Gastrocnemius medialis (tissue), 4 donors: ENCODE results near the gene HTR4. TPM values are rescaled to one million over a fixed set of nuclear protein-coding genes. Genes with fewer than 3 reads are reported as not detected.

Experiments used
- ATAC-seq, 2 donors: fragments of 150-250 bp; one replicate each; pipeline ENCODE4 v1.9.1; 2016
- DNase-seq, 2 donors: peaks; one replicate each; pipeline ENCODE4 v3.0.0-alpha.2; 2019
- H3K27ac ChIP-seq, 4 donors: fragments of 200-600 bp; sonication (generic); 1 replicate in 1 of 4; 2 replicates in 3 of 4; pipeline ENCODE4 v1.5.1; 2016 to 2018; ENCODE audit warnings: mild to moderate bottlenecking in 2 of 4, moderate library complexity in 1 of 4
- H3K27me3 ChIP-seq, 3 donors: fragments of 200-600 bp; sonication (generic) in 2 of 3; 1 replicate in 1 of 3; 2 replicates in 2 of 3; pipeline versions ENCODE4 v1.5.1 to v1.6.0; 2016 to 2019; ENCODE audit warnings: mild to moderate bottlenecking in 1 of 3, moderate library complexity in 1 of 3
- H3K36me3 ChIP-seq, 2 donors: fragments of 200-600 bp; sonication (generic) in 1 of 2; one replicate each; pipeline ENCODE4 v1.5.1; 2017 to 2018
- H3K4me1 ChIP-seq, 2 donors: fragments of 200-600 bp; sonication (generic) in 1 of 2; one replicate each; pipeline ENCODE4 v1.5.1; 2016 to 2017; ENCODE audit warnings: mild to moderate bottlenecking in 2 of 2
- H3K4me3 ChIP-seq, 4 donors: fragments of 200-600 bp; sonication (generic) in 3 of 4; 1 replicate in 1 of 4; 2 replicates in 3 of 4; pipeline ENCODE4 v1.5.1; 2016 to 2019; ENCODE audit warnings: mild to moderate bottlenecking in 2 of 4
- H3K9me3 ChIP-seq, 3 donors: fragments of 200-600 bp; sonication (generic) in 2 of 3; 1 replicate in 1 of 3; 2 replicates in 2 of 3; pipeline ENCODE4 v1.5.1; 2016 to 2019
- POLR2A ChIP-seq, 2 donors: fragments of 450-650 bp; IDR thresholded peaks; one replicate each; pipeline ENCODE4 v1.6.1; 2017; ENCODE audit warnings: antibody characterized with exemption in 2 of 2, mild to moderate bottlenecking in 2 of 2, moderate library complexity in 2 of 2
- in situ Hi-C, 4 donors: fragments of 200-750 bp; cut with MboI; loops; one replicate each; pipeline versions ENCODE4 v1.15.0 to v1.8.0; 2017; ENCODE audit warnings: low sequenced_read_pairs in 4 of 4
- intact Hi-C: fragments of 100-400 bp; cut with DNase I; formaldehyde crosslinking; loops from one replicate; pipeline ENCODE4 v1.15.1; 2023; ENCODE audit warnings: low total_unique reads
- total RNA-seq, 4 donors: library from RNA; depleted of rRNA; stranded (reverse); fragments of >200 nt; gene quantifications; one replicate each; pipeline versions ENCODE4 v1.1.0 to v1.2.3, GENCODE V29; 2016
- TF ChIP-seq, protein P1 (sequence below), 5 experiments: fragments of 450-650 bp in 3 of 5; fragments of 200-600 bp in 2 of 5; sonication (generic) in 2 of 5; IDR thresholded peaks in 4 of 5; conservative IDR thresholded peaks in 1 of 5; 1 replicate in 4 of 5; 2 replicates in 1 of 5; pipeline ENCODE4 v1.5.1; 2016 to 2019; ENCODE audit warnings: antibody characterized with exemption in 5 of 5, mild to moderate bottlenecking in 3 of 5, moderate library complexity in 3 of 5

The HTR4 gene
- total RNA-seq, 4 donors from 2014 or later, result 0.41 to 0.51 TPM; not detected in 2

- no peaks in the 10 kb centered on the region for H3K36me3 ChIP-seq
- H3K27ac ChIP-seq, result no peak overlapping the region
- H3K4me1 ChIP-seq, result peaks cover 0 to 5% of the 10 kb centered on the region in 2 donors
- intact Hi-C loops (no loop called here), in situ Hi-C loops (no loop called here)
- TF ChIP-seq, protein P1, sequence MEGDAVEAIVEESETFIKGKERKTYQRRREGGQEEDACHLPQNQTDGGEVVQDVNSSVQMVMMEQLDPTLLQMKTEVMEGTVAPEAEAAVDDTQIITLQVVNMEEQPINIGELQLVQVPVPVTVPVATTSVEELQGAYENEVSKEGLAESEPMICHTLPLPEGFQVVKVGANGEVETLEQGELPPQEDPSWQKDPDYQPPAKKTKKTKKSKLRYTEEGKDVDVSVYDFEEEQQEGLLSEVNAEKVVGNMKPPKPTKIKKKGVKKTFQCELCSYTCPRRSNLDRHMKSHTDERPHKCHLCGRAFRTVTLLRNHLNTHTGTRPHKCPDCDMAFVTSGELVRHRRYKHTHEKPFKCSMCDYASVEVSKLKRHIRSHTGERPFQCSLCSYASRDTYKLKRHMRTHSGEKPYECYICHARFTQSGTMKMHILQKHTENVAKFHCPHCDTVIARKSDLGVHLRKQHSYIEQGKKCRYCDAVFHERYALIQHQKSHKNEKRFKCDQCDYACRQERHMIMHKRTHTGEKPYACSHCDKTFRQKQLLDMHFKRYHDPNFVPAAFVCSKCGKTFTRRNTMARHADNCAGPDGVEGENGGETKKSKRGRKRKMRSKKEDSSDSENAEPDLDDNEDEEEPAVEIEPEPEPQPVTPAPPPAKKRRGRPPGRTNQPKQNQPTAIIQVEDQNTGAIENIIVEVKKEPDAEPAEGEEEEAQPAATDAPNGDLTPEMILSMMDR (IDR thresholded peaks at IDR 0.05 in 4 of 5, conservative IDR thresholded peaks at IDR 0.05 in 1 of 5), result no peak
- TF ChIP-seq POLR2A (IDR thresholded peaks at IDR 0.05), result no peak
- H3K4me3 ChIP-seq, result no peak overlapping the region
- no peaks in the 10 kb centered on the region for H3K9me3 ChIP-seq
- DNase-seq (no peak), ATAC-seq (no peak)
- H3K27me3 ChIP-seq, result no peaks in the 10 kb centered on the region
Observed at GRCh38 chr5:148573374-148573773, 81.0 kb downstream of the HTR4 start.

DNA sequence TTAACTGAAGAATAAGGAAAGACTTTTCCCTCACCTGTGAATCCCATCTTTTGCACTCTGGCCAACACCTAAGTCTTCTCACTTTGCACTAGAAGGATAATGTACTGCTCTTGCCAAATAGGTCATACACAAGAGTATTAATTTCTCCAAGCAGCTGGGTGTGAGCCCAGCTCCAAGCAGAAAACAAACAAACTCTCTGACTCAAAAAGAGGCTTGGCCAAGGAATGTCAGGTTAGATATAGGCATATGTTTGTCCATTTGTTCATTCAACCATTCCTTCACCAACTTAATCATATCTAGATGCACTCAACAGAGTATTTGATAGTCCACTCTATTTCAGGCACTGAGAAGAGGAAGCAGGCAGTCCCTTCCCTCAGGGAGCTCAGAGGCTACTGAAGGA, 84.4 kb downstream of the HTR4 start:
- intact Hi-C loops, result no loop called here
- Histone ChIP-seq H3K27ac (no peak overlapping the region), H3K27me3 (no peaks in the 10 kb centered on the region), H3K4me1 (peaks cover 0 to 5% of the 10 kb centered on the region in 2 donors), H3K36me3 (no peaks in the 10 kb centered on the region), H3K9me3 (no peaks in the 10 kb centered on the region), H3K4me3 (no peak overlapping the region)
- in situ Hi-C loops, result no loop called here
- peak; percentile 41 to 75 for ATAC-seq
- no peak for DNase-seq
- TF ChIP-seq, protein P1 (IDR thresholded peaks at IDR 0.05 in 4 of 5, conservative IDR thresholded peaks at IDR 0.05 in 1 of 5), result no peak
- TF ChIP-seq POLR2A (IDR thresholded peaks at IDR 0.05), result no peak

DNA sequence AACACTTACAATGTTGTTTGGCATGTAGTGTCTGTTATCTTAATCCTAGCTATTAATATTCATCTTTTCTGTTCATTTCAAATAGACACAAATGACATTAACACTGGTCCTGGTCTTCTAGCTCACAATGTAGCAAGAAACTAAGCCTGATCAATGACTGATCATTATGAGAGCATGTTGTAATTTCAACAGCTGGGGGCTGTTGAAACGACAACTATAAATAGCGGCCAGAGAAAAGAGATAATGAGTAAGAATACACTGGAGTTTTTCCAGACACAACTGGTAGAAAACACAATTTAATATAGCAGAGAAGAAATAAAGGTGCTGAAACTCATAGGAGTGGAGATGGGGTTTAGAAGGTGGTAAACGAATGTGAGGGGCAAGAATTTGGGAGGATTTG, 89.2 kb downstream of the HTR4 start:
- no peak for TF ChIP-seq POLR2A (IDR thresholded peaks at IDR 0.05)
- TF ChIP-seq, protein P1 (IDR thresholded peaks at IDR 0.05 in 4 of 5, conservative IDR thresholded peaks at IDR 0.05 in 1 of 5), result no peak
- Histone ChIP-seq H3K27me3 (no peaks in the 10 kb centered on the region), H3K27ac (no peak overlapping the region), H3K9me3 (no peaks in the 10 kb centered on the region), H3K4me1 (peaks cover 0 to 4% of the 10 kb centered on the region in 2 donors), H3K36me3 (no peaks in the 10 kb centered on the region), H3K4me3 (no peak overlapping the region)
- in situ Hi-C loops (no loop called here), intact Hi-C loops (no loop called here)
- ATAC-seq, result no peak
- no peak for DNase-seq

- DNase-seq (no peak), ATAC-seq (no peak)
- no peak for TF ChIP-seq POLR2A (IDR thresholded peaks at IDR 0.05)
- TF ChIP-seq, protein P1 (IDR thresholded peaks at IDR 0.05 in 4 of 5, conservative IDR thresholded peaks at IDR 0.05 in 1 of 5), result no peak
- H3K36me3 ChIP-seq, result no peaks in the 10 kb centered on the region
- in situ Hi-C loops, result no loop called here
- no peaks in the 10 kb centered on the region for H3K4me1 ChIP-seq
- no peak overlapping the region for H3K27ac ChIP-seq
- H3K9me3 ChIP-seq, result no peaks in the 10 kb centered on the region
- no peak overlapping the region for H3K4me3 ChIP-seq
- no peaks in the 10 kb centered on the region for H3K27me3 ChIP-seq
- intact Hi-C loops, result no loop called here
Observed at GRCh38 chr5:148563021-148563420, 91.3 kb downstream of the HTR4 start.

DNA sequence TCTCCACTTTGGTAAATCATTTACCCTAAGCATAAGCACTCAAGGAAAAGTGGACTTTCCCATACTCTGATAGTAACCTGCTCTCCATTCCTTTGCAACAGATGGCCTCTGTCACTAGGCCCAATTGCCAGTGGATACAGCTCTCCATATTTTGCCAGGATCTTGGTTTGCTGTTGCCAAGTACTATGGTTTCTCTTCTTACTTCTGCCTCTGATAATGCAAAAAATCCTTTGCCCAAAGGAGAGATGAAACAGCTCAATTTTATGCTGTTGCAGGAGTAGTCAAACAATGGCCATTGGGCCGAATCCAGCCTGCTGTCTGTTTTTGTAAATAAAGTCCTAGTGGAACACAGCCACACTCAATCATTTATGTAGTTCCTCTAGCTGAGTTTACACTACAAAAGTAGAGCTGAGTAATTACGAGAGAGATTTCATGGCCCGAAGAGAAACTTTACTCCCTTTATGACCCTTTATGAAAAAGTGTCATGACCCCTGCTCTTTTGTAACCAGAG, 92.5 kb downstream of the HTR4 start:
- intact Hi-C loops (no loop called here), in situ Hi-C loops (no loop called here)
- no peaks in the 10 kb centered on the region for H3K9me3 ChIP-seq
- H3K27me3 ChIP-seq, result no peaks in the 10 kb centered on the region
- ATAC-seq (no peak), DNase-seq (no peak)
- no peak overlapping the region for H3K4me3 ChIP-seq
- TF ChIP-seq POLR2A (IDR thresholded peaks at IDR 0.05), result no peak
- TF ChIP-seq, protein P1 (IDR thresholded peaks at IDR 0.05 in 4 of 5, conservative IDR thresholded peaks at IDR 0.05 in 1 of 5), result no peak
- H3K27ac ChIP-seq, result no peak overlapping the region
- H3K4me1 ChIP-seq, result no peaks in the 10 kb centered on the region
- no peaks in the 10 kb centered on the region for H3K36me3 ChIP-seq
